GM19397 (cell line): ENCODE measurements around the gene PGM2.
"Not testable (repeated sequence)": the region's sequence is repeated elsewhere in the genome, so short reads cannot be mapped to it uniquely, and the experiment has no call there.

ENCODE experiments used
- ATAC-seq: cut with Tn5 transposase; IDR thresholded peaks from one replicate; pipeline ENCODE4 v1.9.1; 2021; ENCODE audit warnings: mild to moderate bottlenecking, moderate library complexity; ENCODE audit not compliant: unreplicated experiment

PGM2 gene

GRCh38 chr4:37816719-37817118 is 9.8 kb upstream of the PGM2 start:
- no peak for ATAC-seq

GRCh38 chr4:37818752-37819151 is 7.7 kb upstream of the PGM2 start:
- no peak for ATAC-seq

- not testable (repeated sequence) for ATAC-seq
These were observed 6.0 kb upstream of the PGM2 start for GRCh38 chr4:37820458-37820857.

- ATAC-seq = no peak
These were observed 4.4 kb upstream of the PGM2 start for GRCh38 chr4:37821953-37822605.

GRCh38 chr4:37825501-37825900 is 985 bp upstream of the PGM2 start:
- ATAC-seq = not testable (repeated sequence)

GRCh38 chr4:37825968-37826294 is 555 bp upstream of the PGM2 start:
- ATAC-seq = peak; percentile 4

- ATAC-seq = peak; percentile 41
These were observed 672 bp downstream of the PGM2 start for GRCh38 chr4:37827030-37827685.

GRCh38 chr4:37827802-37828321 is 1.4 kb downstream of the PGM2 start:
- no peak for ATAC-seq

- no peak for ATAC-seq
These were observed 2.4 kb downstream of the PGM2 start for GRCh38 chr4:37828843-37829242.

- ATAC-seq = no peak
These were observed 4.2 kb downstream of the PGM2 start for GRCh38 chr4:37830640-37831039.

- ATAC-seq = no peak
These were observed 8.5 kb downstream of the PGM2 start for GRCh38 chr4:37835031-37835430.

GRCh38 chr4:37835806-37836205 is 9.3 kb downstream of the PGM2 start:
- ATAC-seq = no peak

GRCh38 chr4:37836274-37836673 is 9.8 kb downstream of the PGM2 start:
- ATAC-seq = no peak

- no peak for ATAC-seq
These were observed 10.5 kb downstream of the PGM2 start for GRCh38 chr4:37836838-37837440.

- ATAC-seq = no peak
These were observed 11.0 kb downstream of the PGM2 start for GRCh38 chr4:37837446-37837845.

- no peak for ATAC-seq
These were observed 12.9 kb downstream of the PGM2 start for GRCh38 chr4:37839426-37839825.

- no peak for ATAC-seq
These were observed 17.7 kb downstream of the PGM2 start for GRCh38 chr4:37844204-37844603.

GRCh38 chr4:37845201-37845600 is 18.7 kb downstream of the PGM2 start:
- no peak for ATAC-seq

- no peak for ATAC-seq
These were observed 20.9 kb downstream of the PGM2 start for GRCh38 chr4:37847311-37847884.

- no peak for ATAC-seq
These were observed 25.9 kb downstream of the PGM2 start for GRCh38 chr4:37852376-37852775.

- ATAC-seq = no peak
These were observed 31.6 kb downstream of the PGM2 start for GRCh38 chr4:37858112-37858511.

GRCh38 chr4:37858872-37859271 is 32.4 kb downstream of the PGM2 start:
- no peak for ATAC-seq
